Measurements from ENCODE around the gene SBSN. TPM values are rescaled to one million over a fixed set of nuclear protein-coding genes. Genes with fewer than 3 reads are reported as not detected.

The SBSN gene
- total and polyA plus RNA-seq, 9 donors, result not detected

GRCh38 chr19:35502751-35503150, 25.4 kb downstream of the SBSN start:
- intact Hi-C loops (cut with DNase I), result loop anchor here in 1 of 4 donors (10.0 kb wide), 1 partner anchor 238 kb away; the partner anchor contains the start of gene USF2
- TF ChIP-seq EP300 (IDR thresholded peaks at IDR 0.05) (no peak), CTCF (IDR thresholded peaks at IDR 0.05) (no peak), POLR2A (IDR thresholded peaks at IDR 0.05) (no peak)
- Histone ChIP-seq H3K4me3 (no peak overlapping the region), H3K4me1 (ENCODE audit: insufficient read depth) (no peaks in the 10 kb centered on the region), H3K27ac (no peak overlapping the region), H3K36me3 (no peaks in the 10 kb centered on the region), H3K27me3 (no peaks in the 10 kb centered on the region), H3K9me3 (no peaks in the 10 kb centered on the region)
- no peak for DNase-seq
- WGBS, 3 donors, result 84 to 90% (median 86%) methylated on average over 4 of the region's 4 CpGs

GRCh38 chr19:35501684-35502083, 26.4 kb downstream of the SBSN start:
- Histone ChIP-seq H3K27me3 (no peaks in the 10 kb centered on the region), H3K4me1 (ENCODE audit: insufficient read depth) (no peaks in the 10 kb centered on the region), H3K9me3 (no peaks in the 10 kb centered on the region), H3K36me3 (no peaks in the 10 kb centered on the region), H3K4me3 (no peak overlapping the region), H3K27ac (no peak overlapping the region)
- TF ChIP-seq POLR2A (IDR thresholded peaks at IDR 0.05), result no peak
- no peak for TF ChIP-seq CTCF (IDR thresholded peaks at IDR 0.05)
- no peak for TF ChIP-seq EP300 (IDR thresholded peaks at IDR 0.05)
- intact Hi-C loops (cut with DNase I), result loop anchor here in 1 of 4 donors (10.0 kb wide), 1 partner anchor 237 kb away; the partner anchor contains the start of gene USF2
- peak in 3 of 5 donors; percentile 35 to 56 (median 54) for DNase-seq
- WGBS, 3 donors, result 63 to 67% (median 67%) methylated on average over 15 of the region's 15 CpGs

- 91 to 94% (median 91%) methylated on average over 10 of the region's 10 CpGs for WGBS, 3 donors
- TF ChIP-seq CTCF (IDR thresholded peaks at IDR 0.05), result no peak
- TF ChIP-seq POLR2A (IDR thresholded peaks at IDR 0.05), result no peak
- TF ChIP-seq EP300 (IDR thresholded peaks at IDR 0.05), result no peak
- no peaks in the 10 kb centered on the region for H3K4me1 ChIP-seq (ENCODE audit: insufficient read depth)
- no peaks in the 10 kb centered on the region for H3K36me3 ChIP-seq
- no peak overlapping the region for H3K4me3 ChIP-seq
- no peak overlapping the region for H3K27ac ChIP-seq
- H3K27me3 ChIP-seq, result no peaks in the 10 kb centered on the region
- no peak for DNase-seq
- H3K9me3 ChIP-seq, result no peaks in the 10 kb centered on the region
- intact Hi-C loops (cut with DNase I), result loop anchor here in 1 of 4 donors (10.0 kb wide), 1 partner anchor 236 kb away; the partner anchor contains the start of gene USF2
Observed at GRCh38 chr19:35500611-35501010, 27.5 kb downstream of the SBSN start.

GRCh38 chr19:35498984-35499527, 29.1 kb downstream of the SBSN start:
- H3K36me3 ChIP-seq, result no peaks in the 10 kb centered on the region
- no peak overlapping the region for H3K27ac ChIP-seq
- H3K9me3 ChIP-seq, result no peaks in the 10 kb centered on the region
- intact Hi-C loops (cut with DNase I), result loop anchor here (5.0 to 10.0 kb wide), 3 partner anchors 144 to 154 kb away; partner anchors contain the start of genes FFAR1 (in 1 of the 4) and FFAR3 (in 1 of the 4)
- no peaks in the 10 kb centered on the region for H3K27me3 ChIP-seq
- no peak overlapping the region for H3K4me3 ChIP-seq
- 81% methylated on average over 9 of the region's 9 CpGs for WGBS, 3 donors
- no peak for DNase-seq
- H3K4me1 ChIP-seq (ENCODE audit: insufficient read depth), result no peaks in the 10 kb centered on the region
- TF ChIP-seq POLR2A (IDR thresholded peaks at IDR 0.05), result no peak
- TF ChIP-seq EP300 (IDR thresholded peaks at IDR 0.05), result no peak
- TF ChIP-seq CTCF (IDR thresholded peaks at IDR 0.05), result no peak

Data from ovary (tissue), 9 donors.